NCI-H1417 (cell line): ENCODE results near the gene LONRF2.
A peak's percentile ranks its signal among the peaks of the same experiment; 100 is the strongest.
"Not testable (repeated sequence)": the region's sequence is repeated elsewhere in the genome, so short reads cannot be mapped to it uniquely, and the experiment has no call there.

ENCODE experiments used
- DNase-seq, 3 experiments: peaks; one replicate each; lab custom pipeline; 2025; lab: John Stamatoyannopoulos, UW

LONRF2 gene

DNA sequence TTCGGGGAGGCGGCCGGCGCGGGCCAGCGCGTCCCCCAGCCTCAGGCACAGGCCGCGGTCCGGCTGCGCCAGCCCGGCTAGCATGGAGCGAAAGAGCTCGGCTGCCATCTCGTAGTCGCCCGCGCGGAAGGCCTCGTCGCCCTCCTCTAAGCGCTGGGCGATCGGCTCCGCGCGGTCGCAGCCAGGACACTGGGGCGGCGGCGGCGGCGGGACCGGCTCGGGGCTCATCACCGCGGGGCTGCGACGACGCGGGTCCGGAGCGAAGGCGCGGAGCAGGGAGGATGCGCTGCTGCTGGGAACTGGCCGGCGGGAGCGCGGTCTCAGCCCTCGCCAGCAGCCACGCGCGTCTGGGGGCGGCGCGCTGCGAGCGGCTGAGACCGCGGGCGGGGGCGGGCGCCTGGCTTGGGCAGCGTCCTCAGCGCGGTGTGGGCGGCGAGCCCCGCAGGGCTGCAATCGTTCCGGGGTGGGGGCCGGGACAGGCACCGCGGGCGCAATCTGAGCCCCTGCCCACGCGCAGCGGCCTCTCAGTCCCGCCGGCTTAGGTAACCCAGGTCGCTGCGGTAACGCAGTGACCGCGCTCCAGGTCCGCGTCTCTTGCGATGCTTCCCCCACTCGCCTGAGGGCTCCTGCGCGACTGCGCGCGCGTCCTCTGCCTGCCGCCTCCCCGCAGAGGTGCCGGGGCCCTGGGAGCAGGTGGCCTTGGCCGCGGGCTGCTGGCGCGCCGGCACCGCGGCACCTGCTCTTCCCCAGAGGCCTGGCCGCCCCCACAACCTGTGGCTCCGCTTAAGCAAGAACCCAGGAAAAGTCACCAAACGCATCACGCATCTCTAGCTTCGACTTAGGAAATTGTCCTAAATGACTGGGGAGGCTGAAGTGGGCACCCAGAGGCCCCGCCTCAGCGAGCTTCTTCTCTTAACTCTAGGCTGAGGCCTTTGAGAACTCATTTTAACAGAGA is at the start of gene LONRF2:
TSS of gene LONRF2 (minus strand) at position 636 of the 955 bp plus-strand sequence. CDS start at position 228, 408 bp downstream.
- peak; percentile 56 to 95 (median 92) for DNase-seq

DNA sequence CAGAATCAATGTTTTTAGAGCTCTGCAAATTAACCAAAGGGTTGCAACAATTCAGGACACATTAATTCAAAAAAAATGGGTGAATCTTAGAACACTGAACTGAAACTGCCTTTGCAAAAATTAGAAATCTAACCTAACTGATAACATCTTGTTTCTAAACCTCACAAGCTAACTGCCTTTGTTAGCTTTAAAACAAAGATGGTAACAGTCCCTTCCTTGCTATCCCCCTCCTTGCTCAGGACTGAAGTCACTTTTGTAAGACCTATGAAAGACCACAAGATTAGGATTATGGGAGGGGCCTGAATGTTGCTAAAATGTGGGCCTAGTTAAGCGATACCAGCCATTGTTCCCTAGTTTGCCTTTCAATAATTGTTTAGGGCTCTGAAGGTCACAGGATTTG is 44.9 kb upstream of the LONRF2 start:
- DNase-seq, result no peak

DNA sequence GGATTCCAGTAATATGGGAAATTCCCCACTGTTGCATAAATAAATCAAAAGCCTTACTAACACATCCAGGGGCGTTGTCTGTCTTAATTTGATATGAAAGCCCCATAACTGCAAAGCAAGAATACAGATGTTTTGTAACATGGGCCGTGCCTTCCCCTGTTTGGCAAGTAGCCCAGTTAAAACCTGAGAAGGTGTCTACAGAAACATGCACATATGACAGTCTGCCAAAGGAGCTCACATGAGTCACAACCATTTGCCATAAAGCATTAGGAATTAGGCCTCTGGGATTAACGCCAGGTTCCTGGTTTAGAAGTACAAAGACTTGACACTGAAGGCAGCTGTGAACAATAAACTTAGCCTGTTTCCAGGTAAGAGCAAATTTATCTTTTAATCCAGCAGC is 43.1 kb upstream of the LONRF2 start:
- peak in 1 of 3 experiments; percentile 2 for DNase-seq

DNA sequence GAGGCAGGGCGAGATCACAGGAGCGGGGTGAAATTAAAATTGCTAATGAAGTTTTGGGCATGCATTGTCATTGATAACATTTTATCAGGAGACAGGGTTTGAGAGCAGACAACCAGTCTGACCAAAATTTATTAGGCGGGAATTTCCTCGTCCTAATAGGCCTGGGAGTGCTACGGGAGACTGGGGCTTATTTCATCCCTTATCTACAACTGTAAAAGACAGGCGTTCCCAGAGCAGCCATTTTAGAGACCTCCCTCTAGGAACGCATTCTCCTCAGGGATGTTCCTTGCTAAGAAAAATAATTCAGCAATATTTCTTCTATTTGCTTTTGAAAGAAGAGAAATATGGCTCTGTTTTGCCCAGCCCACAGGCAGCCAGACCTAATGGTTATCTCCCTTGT is 40.0 kb upstream of the LONRF2 start:
- not testable (repeated sequence) for DNase-seq

DNA sequence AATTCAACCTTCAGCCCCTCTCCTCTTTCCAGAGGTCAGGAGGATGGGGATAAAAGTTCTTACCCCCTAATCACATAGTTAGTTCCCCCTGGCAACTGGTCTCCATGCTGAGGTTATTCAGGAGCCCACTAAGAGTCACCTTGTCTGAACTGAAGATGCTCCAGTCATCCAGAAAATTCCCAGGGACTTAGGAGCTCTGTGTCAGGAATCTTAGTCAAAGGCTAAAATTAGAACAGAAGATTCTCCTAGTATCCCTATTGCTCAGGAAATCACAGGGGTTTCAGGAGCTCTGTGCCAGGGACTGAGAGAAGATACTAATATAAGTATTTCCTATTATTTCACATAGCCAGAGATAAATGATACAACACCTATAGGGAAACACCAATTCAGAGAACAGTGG is 37.3 kb upstream of the LONRF2 start:
- no peak for DNase-seq

DNA sequence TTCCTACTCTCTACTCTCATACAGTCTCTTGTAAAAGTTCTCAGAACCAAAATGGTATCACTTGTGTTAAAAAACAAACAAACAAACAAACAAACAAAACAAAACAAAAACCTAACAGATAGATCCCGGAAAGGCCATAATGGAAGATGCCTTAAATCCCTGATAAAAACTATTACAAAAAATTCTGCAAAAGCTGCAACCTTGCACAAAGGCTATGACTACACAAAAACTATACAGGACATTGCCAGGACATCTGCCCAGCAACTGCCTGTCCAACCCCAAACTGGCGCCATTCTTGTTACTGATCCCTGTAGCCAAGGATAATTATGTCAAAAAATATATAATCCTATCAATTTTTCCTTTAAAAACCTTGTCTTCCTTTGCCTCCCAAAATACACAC is 36.3 kb upstream of the LONRF2 start:
- no peak for DNase-seq

DNA sequence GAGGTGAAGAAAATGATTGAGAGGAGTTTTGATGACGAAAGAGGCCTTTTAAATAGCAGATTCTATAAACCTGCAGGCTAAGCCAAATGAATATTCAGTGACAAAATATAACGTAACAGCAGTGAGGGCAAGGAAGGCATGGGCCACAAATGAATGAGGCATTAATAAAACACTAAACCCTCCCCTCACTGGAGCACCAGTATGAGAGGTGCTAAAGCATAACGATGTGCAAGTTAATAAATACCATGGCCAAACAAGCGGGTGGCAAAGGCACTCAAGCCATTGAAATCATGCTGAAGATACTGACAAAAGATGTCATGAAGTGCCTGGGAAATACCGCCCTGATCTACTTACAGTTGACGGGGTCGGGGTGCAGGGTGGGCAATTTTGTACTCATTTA is 30.2 kb upstream of the LONRF2 start:
- DNase-seq, result peak in 1 of 3 experiments; percentile 4

DNA sequence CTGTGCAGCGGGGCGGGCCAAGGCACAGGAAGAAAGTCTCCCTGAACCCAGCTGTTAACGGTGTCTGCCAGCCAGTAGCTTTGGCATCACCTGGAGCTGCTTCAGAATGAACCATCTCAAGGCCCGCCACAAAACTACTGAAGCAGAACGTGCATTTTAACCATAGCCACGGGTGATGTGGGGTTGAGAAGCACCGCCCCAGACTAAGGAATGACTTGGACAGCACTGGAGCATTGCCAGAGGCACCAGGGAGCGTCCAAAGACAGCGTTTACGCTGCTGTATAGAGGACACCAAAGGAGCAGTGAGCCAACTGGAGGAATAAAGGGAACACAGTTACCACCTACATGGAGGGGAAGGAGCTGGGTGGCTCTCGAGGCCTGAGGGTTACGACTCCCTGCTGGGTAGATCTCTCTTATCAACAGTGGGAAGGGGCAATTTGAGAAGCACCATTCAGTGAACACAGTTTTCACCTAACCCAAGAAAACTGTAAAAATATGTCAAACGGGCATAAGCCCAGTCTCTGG is 28.4 kb upstream of the LONRF2 start:
- peak in 1 of 3 experiments; percentile 12 for DNase-seq

DNA sequence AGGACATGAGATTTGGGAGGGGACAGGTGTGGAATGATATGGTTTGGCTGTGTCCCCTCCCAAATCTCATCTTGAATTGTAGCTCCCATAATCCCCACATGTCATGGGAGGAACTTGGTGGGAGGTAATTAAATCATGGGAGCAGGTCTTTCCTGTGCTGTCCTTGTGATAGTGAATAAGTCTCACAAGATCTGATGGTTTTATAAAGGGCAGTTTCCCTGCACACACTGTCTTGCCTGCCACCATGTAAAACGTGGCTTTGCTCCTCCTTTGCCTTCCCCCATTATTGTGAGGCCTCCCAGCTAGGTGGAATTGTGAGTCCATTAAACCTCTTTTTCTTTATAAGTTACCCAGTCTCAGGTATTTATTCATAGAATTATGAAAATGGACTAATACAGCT is 22.8 kb upstream of the LONRF2 start:
- not testable (repeated sequence) for DNase-seq

DNA sequence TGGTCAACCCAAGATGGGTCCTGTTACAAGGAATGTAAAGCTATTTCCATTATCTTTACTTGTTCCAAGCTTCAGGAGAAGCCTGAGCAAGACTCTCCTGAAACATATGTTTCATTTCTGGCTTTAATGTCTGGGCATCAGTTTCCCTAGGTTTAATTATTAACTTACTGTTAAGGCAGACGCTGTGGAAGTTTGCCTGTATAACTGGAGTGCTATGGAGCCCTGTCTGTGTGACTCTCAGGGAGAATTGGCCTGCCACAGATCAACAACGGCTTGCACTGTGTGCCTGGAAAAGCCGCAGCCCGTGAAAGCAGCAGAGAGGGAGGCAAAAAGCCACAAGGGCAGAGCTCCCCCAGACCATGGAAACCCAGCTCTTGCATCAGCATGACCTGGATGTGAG is 22.1 kb upstream of the LONRF2 start:
- DNase-seq, result no peak

DNA sequence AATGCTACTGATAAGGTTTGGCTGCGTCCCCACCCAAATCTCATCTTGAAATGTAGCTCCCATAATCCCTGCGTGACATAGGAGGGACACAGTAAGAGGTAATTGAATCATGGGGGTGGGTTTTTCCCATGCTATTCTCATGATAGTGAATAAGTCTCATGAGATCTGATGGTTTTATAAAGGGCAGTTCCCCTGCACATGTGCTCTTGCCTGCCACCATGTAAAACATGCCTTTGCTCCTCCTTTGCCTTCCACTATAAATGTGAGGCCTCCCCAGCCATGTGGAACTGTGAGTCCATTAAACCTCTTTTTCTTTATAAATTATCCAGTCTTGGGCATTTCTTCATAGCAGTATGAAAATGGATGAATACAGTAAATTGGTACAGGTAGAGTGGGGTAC is 20.2 kb upstream of the LONRF2 start:
- not testable (repeated sequence) for DNase-seq

DNA sequence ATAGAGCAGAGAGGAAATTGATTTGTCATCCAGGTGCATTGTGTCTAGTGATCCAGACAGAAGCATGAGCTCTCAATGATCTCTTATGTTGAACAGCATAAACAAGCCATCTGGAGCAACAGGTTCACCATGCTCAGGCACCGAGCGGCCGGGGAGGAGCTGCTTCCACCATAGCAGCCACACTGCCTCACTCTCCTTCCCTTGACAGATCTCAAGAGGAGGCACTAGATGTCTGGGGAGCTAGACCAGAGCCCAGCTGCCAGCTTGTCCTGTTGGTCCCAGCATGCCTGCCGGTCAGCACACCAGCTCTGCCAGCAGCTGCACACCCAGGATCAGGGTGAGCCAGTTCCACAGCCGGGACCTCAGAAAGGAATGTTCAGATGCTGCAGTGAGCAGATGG is 17.5 kb upstream of the LONRF2 start:
- peak in 1 of 3 experiments; percentile 38 for DNase-seq

DNA sequence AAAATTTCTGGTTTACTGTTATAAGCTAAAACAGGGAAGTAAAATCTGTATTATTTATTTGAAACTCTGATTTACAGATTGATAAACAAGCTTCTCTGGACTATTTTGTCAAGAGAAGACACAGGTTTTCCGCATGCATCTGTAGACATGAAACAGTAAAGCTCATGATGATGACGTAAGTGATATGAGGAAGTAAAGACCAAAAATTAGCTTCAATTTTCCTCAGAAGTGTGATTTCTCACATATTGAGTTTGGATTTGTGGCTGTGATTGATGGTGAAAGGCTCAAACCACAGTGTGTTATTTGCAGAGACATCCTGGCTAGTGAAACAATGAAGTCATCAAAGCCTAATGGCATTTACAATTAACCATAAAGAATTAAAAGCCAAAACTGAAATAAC is 12.6 kb upstream of the LONRF2 start:
- no peak for DNase-seq

DNA sequence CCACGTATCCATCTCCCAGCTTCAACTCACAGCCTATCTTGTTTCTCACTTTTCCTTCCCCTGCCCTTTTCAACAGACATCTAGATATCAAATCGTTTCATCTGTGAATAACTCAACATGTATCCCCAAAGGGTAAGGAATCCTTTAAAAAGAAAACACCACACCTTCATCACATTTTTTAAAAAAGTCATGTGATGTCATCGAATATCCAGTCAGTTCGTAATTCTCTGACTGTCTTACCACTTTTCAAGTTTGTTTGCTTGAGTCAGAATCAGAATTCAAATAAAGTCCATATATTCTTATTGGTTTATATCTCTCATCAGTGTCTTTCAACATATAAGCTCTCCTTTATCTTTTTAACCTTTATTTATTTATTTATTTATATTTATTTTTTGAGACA is 5.4 kb upstream of the LONRF2 start:
- no peak for DNase-seq

DNA sequence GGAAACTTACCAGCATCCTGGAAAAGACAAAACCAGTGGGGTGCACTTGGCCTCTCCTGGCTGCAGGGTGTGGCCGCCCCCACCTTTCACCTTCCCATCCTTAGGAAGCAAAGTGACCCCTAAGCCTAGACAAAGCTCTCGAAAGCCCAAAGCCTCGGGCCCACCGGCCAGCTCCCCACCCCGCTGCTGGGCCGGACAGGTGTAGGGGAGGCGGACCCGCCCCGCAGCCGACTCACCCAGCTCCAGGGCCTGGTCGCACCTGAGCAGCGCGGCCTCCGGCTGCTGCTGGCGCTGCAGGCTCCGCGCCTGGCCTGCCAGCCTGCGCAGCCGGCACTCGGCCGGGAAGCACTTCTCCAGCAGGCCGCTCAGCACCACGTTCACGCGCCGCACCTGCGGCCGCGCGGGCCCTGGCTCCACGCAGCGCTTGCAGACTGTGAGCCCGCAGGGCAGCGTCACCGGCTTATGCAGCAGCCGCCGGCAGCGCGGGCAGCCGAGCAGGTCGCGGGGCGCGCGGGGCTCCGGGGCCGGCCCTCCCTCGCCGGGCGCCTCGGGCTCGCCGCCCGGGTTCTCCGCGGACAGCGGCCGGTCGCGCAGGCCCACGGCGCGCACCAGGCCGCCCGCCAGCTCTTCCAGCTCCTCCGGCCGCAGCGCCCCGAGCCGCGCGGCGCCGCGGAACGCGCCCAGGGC is 979 bp downstream of the LONRF2 start:
- DNase-seq, result peak; percentile 33 to 85 (median 84)

DNA sequence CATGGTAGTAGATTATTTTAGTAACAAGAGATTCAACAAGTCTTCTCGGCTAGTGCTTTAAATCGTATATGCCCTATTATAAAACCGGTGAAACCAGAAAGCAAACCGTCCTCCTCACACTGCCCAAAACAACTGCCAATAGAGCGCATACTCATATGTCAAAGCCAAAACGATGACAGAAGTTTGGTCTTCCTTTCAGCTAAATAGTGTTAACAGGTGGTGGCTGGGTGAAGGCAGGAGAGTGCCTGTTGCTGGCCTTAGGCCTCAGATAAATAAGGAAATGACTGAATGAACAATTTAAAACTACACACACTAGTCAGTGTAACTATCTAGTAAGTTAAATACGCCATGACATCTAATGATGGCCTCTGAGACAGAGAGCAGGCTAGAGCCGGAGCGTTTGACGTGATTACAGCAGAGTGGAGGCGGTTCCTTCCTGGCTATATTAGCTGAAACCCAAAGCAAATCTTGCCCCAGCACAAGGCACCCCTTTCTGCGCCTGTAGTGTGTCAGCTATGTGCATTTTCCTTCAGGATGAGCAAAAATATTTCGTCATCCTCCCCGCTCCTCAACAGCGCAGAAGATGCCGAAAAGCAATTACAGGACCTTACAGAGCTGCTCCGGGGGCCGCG is 1.6 kb downstream of the LONRF2 start:
- peak; percentile 27 to 84 (median 78) for DNase-seq

DNA sequence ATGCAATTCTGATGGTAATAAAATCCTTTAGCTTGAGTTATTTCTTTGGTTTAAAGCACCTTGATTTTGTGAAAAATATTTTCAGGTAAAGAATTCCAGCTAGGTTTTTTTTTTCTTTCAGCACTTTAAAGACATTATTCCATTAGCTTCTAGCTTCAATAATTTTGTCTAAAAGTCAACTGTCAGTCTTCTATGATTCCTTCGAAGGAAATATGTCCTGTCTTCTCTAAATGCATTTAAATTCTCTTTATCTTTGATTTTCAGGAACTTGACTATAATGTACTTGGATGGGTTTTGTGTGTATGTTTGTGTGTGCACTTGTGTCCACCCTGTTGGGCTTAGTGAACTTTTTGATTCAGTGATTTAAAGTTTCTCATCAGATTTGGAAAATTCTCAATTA is 4.7 kb downstream of the LONRF2 start:
- peak in 1 of 3 experiments; percentile 17 for DNase-seq

DNA sequence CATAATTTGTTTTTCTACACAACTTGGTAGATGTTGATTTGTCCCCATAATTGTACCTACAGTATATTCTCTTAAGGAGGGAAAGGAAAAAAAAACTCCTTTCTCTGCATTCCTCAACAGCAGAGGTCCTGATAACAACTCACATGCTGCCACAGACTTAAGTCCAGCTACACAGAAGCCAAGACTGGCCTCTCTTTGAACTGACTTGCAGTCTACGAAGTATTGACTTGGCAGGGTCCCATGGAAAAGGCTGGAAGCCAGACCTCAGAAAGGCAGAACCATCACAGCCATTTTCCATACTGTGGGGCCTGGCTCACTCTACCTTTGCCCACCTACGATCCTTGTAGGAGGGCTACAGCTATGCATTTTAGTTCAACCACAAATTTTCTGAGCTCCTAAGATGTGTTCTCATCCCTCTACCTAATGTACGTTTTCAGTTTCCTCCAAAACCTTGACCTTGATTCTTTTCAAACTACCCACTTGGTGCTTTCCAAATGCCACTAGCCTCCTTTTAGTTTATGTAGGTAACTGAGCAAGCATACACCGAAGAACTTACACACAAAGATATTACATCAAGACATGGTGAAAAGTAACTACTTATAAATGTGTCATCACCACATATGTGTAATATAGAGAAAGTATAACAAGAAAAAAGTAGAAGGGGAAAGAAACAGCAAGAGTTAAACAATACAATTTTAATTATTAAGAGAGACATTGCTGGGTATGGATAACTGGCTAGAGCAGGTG is 12.2 kb downstream of the LONRF2 start:
- no peak for DNase-seq

DNA sequence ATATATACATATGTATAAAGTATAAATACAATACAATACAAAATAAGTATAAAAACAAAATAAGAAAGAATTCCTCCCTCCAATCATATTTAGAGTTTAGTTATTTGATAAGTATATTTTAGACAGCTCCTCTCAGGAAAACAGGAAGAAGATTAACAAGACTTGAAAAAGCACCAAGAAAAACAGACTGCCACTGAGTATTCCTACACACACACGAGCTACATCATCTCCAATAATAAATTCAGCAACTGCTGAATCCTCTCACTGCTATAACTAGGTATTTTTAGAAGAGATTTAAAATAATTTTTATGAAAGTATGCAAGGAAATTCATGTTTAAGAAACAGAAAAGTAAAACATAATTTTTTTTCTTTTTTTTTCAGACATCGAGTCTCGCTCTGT is 13.0 kb downstream of the LONRF2 start:
- DNase-seq, result no peak

DNA sequence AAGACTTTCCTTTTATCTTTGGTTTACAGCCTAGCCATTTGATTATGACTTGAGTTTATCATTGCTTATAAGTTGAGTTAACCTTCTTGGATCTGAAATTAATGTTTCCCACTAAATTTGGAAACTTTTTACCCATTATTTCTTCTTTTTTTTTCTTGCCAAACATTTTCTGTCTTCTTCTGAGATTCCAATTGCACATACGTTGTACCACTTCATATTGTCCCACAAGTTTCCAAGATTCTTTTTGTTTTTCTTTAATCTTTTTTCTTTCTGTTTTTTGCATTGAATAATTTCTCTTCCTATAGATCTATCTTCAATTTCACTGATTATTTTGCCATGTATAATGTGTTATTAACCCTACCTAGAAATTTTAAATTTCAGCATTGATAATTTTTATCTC is 18.6 kb downstream of the LONRF2 start:
- no peak for DNase-seq

DNA sequence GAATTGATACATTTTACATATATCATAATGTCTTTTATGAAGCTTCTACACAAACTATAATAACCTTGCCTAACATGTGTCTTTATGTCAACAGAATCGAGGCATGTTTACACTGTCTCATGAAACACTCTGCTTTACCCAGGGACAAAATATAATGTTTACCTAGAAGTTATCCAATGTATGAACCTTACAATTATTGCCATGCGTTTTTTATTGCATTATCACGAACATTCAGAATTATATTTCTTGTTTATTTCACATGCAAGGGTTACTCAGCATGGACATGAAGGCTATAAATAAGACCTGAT is 19.8 kb downstream of the LONRF2 start:
- DNase-seq, result peak in 2 of 3 experiments; percentile 40 to 73
